Muscle layer of colon (tissue), 2 donors: Measurements from ENCODE around the gene TMCO4.

ENCODE experiments used
- H3K27ac ChIP-seq: one replicate; pipeline ENCODE4 v1.7.0; 2013; ENCODE audit warnings: low read depth, mild to moderate bottlenecking, low read length, moderate library complexity
- H3K27me3 ChIP-seq, 2 donors: one replicate each; pipeline ENCODE4 v1.7.0; 2013; ENCODE audit warnings: low read length in 2 of 2, mild to moderate bottlenecking in 2 of 2; ENCODE audit not compliant: insufficient read depth in 2 of 2, control insufficient read depth in 1 of 2
- H3K36me3 ChIP-seq: one replicate; pipeline ENCODE4 v1.7.0; 2013; ENCODE audit warnings: mild to moderate bottlenecking, low read length; ENCODE audit not compliant: insufficient read depth
- H3K4me1 ChIP-seq: one replicate; pipeline ENCODE4 v1.7.0; 2013; ENCODE audit warnings: mild to moderate bottlenecking, low read length; ENCODE audit not compliant: insufficient read depth
- H3K4me3 ChIP-seq, 2 donors: one replicate each; pipeline ENCODE4 v1.7.0; 2013; ENCODE audit warnings: low read length in 2 of 2, low read depth in 1 of 2, mild to moderate bottlenecking in 1 of 2, moderate library complexity in 1 of 2
- H3K9ac ChIP-seq: one replicate; pipeline ENCODE4 v1.7.0; 2013; ENCODE audit warnings: low read length
- H3K9me3 ChIP-seq: one replicate; pipeline ENCODE4 v1.7.0; 2013; ENCODE audit warnings: mild to moderate bottlenecking, low read length
- donor health status: abdominal sarcoma.
- donor health status: Adenocarcinoma of cecum.

The TMCO4 gene

DNA sequence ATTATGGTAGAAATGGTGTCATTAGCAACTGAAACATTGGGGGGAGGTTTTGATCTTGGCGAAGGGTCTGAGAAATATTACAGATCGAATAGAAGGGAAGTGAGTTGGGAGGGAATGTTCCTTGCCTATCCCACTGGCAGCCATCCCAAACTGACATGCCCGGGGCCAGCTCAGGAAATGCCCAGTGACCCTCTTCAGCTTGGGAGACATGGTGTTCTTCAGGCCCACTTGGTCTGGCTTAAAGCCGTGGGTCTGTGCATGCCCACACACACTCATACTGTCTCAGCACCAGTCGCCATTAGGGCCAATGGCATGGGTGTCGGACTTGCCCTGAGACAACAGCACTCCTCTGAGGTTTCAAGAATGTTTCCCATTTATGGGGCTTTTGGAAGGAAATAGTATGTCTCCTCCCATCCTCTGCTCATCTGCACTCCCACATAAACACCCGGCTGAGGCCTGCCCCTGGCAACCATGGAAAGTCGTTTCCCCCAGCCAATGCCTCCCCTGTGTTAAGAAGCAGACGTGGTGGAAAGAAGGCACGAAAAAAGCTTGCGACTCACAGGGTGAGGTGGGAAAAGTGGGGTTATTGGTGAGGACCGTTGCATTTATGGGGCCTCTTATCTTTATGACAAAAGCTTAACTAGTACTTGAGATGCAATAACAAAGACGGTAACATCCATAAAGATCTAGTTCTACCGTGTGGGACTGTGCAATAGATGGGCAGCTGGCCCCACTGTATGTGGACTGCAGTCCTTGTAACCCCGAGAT is 13.3 kb upstream of the TMCO4 start:
- Histone ChIP-seq H3K9me3 (no peaks in the 10 kb centered on the region), H3K9ac (no peak overlapping the region), H3K27ac (no peak overlapping the region), H3K4me3 (no peak overlapping the region), H3K27me3 (no peaks in the 10 kb centered on the region), H3K4me1 (no peaks in the 10 kb centered on the region), H3K36me3 (no peaks in the 10 kb centered on the region)

DNA sequence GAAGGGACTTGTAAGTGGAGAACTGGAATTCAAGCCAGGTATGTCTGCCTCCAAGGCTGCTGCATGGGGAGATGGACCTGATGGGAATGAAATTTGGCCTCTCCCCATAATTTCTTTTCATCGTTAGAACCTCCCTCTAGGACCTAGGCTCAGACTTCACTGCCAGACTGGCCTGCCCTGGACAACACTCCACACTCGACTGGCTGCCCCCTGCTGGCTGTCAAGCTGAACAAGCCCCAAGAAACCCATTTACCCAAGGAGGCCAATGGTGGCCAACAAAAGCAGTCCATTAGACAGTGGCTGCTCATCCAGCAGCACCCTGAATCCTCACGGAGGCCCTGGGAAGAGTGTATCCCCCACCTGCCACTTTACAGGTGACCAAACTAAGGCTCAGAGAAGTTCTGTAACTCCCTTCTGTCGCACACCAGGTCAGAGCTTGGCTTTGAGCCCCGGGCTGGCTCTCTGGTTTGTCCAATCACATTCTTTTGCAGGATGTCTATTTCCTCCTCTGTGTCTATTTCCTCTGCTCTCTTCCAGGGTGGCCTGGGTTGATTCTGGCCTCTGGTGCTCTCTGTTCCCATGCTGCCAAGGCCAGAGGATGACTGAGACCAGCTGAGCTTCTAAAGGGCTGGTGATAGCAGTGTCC is 11.6 kb upstream of the TMCO4 start:
- no peaks in the 10 kb centered on the region for H3K36me3 ChIP-seq
- H3K9ac ChIP-seq, result no peak overlapping the region
- H3K4me1 ChIP-seq, result no peaks in the 10 kb centered on the region
- H3K4me3 ChIP-seq, result no peak overlapping the region
- H3K27me3 ChIP-seq, result no peaks in the 10 kb centered on the region
- H3K27ac ChIP-seq, result no peak overlapping the region
- H3K9me3 ChIP-seq, result no peaks in the 10 kb centered on the region

DNA sequence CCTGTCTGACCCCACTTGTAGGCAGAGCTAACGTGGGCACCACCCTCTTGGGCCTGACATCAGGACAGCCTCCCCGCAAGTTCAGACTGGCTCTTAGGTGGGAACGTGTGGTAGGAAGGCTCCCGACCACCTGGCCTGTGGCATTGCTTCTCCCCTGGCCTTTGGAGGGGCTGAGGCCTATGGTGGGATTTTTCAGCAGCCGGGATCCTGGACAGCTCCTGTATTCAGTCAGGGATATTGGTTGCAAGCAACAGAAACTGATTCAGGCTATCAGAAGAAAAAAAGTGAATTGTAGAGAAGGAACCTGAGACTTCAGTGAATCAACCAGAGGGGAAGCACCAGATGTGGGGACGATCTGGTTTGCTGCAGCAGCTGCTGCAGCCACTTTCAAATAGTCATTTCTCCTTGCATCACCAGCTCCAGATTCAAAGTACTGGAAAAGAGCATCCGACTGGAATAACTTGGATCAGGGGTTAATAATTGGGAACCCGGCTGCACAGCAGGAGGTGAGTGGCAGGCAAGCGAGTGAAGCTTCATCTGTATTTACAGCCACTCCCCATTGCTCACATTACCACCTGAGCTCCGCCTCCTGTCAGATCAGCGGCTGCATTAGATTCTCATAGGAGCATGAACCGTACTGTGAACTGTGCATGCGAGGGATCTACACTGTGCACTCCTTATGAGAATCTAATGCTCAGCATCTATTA is 9.5 kb upstream of the TMCO4 start:
- Histone ChIP-seq H3K9me3 (no peaks in the 10 kb centered on the region), H3K27ac (no peak overlapping the region), H3K27me3 (no peaks in the 10 kb centered on the region), H3K36me3 (no peaks in the 10 kb centered on the region), H3K9ac (no peak overlapping the region), H3K4me1 (no peaks in the 10 kb centered on the region), H3K4me3 (no peak overlapping the region)

DNA sequence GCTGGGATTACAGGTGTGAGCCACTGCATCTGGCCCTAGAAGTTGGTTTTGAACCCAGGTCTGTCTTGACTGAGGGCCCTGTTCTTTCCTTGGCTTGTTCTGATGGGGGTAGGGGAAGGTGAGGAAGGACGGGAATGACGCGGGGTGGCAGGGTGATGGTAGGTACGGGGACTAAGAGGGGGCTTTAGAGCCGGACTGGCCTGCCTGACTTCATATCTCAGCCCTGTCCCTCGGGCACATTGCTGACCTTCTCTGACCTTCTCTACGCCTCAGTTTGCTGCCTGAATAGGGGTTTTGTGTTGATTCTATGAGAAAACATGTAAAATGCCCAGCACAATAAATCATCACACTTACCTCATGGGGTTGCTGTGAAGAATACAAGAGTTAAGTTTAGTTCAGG is 8.6 kb upstream of the TMCO4 start:
- H3K4me1 ChIP-seq, result no peaks in the 10 kb centered on the region
- no peaks in the 10 kb centered on the region for H3K9me3 ChIP-seq
- H3K27me3 ChIP-seq, result no peaks in the 10 kb centered on the region
- no peak overlapping the region for H3K9ac ChIP-seq
- H3K27ac ChIP-seq, result no peak overlapping the region
- no peaks in the 10 kb centered on the region for H3K36me3 ChIP-seq
- no peak overlapping the region for H3K4me3 ChIP-seq

DNA sequence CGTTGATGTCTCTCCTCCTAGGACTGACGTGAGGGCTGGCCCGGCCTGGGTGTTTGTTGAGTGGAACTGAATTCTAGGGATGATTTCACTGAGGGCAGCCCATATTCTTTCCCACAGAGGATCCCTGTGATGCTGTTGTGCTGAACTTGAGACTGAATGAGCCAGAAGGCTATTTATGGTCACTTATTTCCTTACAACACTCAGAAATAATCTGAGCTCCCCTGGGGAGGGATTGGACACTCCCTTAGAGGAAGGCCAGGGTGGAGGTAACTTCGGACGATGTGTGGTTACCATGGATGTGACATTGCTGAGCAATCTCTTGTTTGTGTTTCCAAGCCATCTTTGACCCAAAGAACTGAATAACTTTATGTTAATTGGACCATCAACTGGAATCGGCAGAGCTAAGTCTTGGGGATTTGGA is 5.1 kb upstream of the TMCO4 start:
- Histone ChIP-seq H3K36me3 (no peaks in the 10 kb centered on the region), H3K9me3 (no peaks in the 10 kb centered on the region), H3K9ac (no peak overlapping the region), H3K27ac (no peak overlapping the region), H3K4me3 (no peak overlapping the region), H3K4me1 (no peaks in the 10 kb centered on the region), H3K27me3 (no peaks in the 10 kb centered on the region)

DNA sequence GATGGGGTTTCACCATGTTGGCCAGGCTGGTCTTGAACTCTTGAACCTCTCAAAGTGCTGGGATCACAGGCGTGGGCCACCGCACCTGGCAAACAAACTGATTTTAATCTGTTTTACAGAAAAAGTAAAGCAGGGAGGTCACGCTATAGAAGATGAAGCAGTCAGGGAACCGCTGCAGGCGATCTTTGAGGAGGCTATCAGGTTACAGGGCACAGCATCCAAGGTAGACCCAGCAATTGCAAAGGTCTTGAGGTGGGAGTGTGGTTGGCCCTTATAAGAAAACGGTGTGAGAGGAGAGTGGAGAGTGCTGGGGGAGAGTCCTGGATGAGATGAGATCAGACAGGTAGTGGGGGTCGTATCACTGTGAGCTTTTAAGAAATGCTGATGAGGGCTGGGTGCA is 2.6 kb upstream of the TMCO4 start:
- Histone ChIP-seq H3K36me3 (peaks cover under 1% of the 10 kb centered on the region), H3K9me3 (no peaks in the 10 kb centered on the region), H3K9ac (no peak overlapping the region), H3K4me1 (peaks cover 11% of the 10 kb centered on the region), H3K27ac (no peak overlapping the region), H3K4me3 (no peak overlapping the region), H3K27me3 (no peaks in the 10 kb centered on the region)

DNA sequence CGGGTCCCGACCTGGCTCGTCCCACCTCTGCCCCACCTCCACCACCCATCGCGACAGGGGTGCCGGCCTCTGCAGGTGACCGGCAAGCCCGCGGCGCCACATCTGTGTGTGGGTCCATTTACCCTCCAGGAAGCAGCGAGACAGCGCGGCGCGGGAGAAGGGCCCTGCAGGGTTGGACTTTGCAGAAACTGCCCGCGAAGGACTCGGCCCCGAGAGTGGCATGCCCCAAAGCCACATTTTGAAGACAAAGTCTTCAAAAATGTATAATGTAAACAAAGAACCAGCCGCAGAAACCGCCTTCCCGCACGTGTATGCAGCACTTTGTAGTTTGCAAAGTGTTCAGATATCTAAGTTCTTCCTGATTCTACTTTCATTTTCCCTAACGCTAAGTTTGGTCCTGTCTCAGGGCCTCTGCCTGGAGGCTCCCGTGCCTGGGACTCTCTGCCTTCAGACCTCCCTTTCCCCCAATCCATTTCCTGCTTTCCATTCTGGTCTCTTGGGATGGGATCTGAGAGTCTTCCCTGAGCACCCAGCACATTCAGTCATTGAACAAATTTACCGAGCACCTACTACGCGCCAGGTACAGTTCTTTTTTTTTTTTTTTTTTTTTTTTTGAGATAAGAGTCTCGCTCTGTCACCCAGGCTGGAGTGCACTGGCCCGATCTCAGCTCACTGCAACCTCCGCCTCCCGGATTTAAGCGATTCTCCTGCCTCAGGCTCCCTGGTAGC is 524 bp upstream of the TMCO4 start:
- no peaks in the 10 kb centered on the region for H3K27me3 ChIP-seq
- H3K4me1 ChIP-seq, result peaks cover 11% of the 10 kb centered on the region
- H3K4me3 ChIP-seq, result peak overlapping the region; percentile 76 to 89
- H3K9ac ChIP-seq, result no peak overlapping the region
- H3K27ac ChIP-seq, result peak overlapping the region; percentile 78
- H3K36me3 ChIP-seq, result peaks cover 7% of the 10 kb centered on the region
- H3K9me3 ChIP-seq, result no peaks in the 10 kb centered on the region

DNA sequence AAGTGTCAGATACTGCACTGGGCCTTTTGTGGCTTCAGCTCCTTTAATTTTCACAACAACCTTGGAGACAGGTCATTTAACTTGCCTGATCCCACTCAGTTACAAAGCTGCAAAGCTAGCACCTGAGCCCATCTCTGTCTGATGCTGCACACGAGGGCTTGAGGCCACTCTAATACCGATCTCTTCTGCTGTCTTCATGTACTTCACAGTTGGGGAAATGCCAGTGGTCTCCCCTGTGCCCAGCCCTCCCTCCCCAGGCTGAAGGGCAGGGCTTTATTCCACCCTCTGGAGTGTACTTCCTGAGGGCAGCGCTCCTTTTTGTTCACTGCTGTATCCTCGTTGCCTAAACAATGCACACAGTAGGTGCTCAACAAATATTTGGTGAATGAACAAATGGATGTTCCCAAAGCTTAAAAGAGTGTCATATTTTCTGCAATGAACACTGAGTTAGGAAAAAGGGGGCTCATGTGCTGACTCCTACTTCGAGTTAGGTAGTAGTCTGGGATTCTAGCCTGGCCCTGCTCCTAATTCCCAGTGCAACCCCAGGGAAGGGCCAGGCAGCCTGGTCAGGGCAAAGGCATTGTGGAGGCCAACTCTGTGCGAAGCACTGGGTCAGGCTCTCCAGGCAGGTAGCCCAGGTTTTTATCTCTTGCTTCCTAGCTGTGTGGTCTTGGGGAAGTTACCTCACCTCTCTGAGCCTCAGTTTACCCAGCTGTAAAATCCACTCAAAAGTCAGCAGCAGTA is 1.1 kb downstream of the TMCO4 start:
- Histone ChIP-seq H3K36me3 (peaks cover 7% of the 10 kb centered on the region), H3K9ac (peak overlapping the region; percentile 68), H3K27me3 (no peaks in the 10 kb centered on the region), H3K27ac (no peak overlapping the region), H3K9me3 (no peaks in the 10 kb centered on the region), H3K4me3 (peak overlapping the region; percentile 71 to 76), H3K4me1 (peaks cover 11% of the 10 kb centered on the region)

DNA sequence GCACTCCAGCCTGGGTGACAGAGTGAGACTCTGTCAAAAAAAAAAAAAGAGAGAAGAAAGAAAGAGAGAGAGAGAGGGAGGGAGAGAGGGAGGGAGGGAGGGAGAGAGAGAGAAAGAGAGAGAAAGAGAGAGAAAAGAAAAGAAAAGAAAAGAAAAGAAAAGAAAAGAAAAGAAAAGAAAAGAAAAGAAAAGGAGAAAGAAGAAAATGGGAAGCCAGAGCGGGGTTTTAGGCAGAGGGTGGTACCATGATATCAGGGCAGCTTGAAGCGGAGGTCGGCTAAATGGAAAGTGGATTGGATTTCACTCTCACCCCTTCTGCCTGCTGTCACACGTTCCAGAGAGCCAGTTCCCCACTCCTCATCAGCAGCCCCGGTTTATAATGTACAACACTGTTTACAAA is 1.9 kb downstream of the TMCO4 start:
- no peaks in the 10 kb centered on the region for H3K27me3 ChIP-seq
- no peaks in the 10 kb centered on the region for H3K9me3 ChIP-seq
- no peak overlapping the region for H3K4me3 ChIP-seq
- no peak overlapping the region for H3K27ac ChIP-seq
- peaks cover 11% of the 10 kb centered on the region for H3K4me1 ChIP-seq
- H3K9ac ChIP-seq, result no peak overlapping the region
- H3K36me3 ChIP-seq, result peaks cover 13% of the 10 kb centered on the region

DNA sequence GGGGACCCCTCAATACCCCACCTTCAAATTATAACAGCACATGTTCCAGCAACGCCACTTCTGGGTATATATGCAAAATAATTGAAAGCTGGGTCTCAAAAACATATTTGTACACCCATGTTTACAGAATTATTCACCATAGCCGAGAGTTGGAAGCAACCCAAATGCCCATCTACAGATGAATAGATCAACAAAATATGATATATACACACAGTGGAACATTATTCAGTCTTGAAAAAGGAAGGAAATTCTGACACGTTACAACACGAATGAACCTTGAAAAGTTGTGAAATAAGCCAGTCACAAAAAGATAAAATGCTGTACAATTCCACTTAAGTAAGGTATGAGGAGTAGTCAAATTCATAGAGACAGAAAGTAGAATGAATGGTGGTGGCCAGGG is 5.1 kb downstream of the TMCO4 start:
- peaks cover 11% of the 10 kb centered on the region for H3K4me1 ChIP-seq
- H3K27me3 ChIP-seq, result no peaks in the 10 kb centered on the region
- H3K36me3 ChIP-seq, result peaks cover 13% of the 10 kb centered on the region
- no peak overlapping the region for H3K4me3 ChIP-seq
- H3K9me3 ChIP-seq, result no peaks in the 10 kb centered on the region
- H3K9ac ChIP-seq, result no peak overlapping the region
- H3K27ac ChIP-seq, result no peak overlapping the region
